T-helper 1 cell (primary cell): ENCODE results near the gene CCDC17.
A peak's percentile ranks its signal among the peaks of the same experiment; 100 is the strongest.
"Not testable (repeated sequence)": the region's sequence is repeated elsewhere in the genome, so short reads cannot be mapped to it uniquely, and the experiment has no call there.

Experiments
- DNase-seq, 5 donors: peaks; one replicate each; pipeline ENCODE4 v3.0.0-alpha.2; 2012 to 2020

The CCDC17 gene

DNA sequence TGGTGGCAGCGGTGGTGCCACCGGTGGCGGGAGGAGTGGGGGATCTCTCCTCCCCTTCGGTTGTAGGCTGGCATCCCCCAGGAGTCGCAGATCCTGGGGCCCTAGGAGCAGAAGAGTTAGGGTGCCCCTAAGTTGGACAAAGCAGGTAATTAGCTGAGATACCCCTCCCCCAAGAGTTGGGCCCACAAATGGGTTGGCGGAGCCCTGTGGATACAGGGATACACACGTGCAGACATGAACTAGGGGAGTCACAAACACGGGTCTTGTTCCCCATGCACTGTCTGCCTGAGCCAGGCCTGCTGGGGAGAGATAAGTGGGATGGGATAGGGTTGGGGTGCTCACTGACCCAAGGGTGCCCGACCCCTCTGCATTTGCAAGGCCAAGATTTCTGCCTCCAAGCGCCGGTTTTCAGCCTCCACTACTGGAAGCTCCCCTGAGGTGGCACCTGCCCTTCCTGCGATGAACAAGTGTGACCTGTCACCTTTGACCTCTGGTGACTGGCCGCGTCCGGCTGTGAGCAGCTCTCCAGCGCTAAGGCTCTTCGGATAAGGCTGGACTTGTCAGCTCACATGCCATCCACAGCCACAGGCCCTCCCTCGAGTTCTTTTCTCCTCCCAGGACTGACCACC, 1.8 kb downstream of the CCDC17 start:
- no peak for DNase-seq

DNA sequence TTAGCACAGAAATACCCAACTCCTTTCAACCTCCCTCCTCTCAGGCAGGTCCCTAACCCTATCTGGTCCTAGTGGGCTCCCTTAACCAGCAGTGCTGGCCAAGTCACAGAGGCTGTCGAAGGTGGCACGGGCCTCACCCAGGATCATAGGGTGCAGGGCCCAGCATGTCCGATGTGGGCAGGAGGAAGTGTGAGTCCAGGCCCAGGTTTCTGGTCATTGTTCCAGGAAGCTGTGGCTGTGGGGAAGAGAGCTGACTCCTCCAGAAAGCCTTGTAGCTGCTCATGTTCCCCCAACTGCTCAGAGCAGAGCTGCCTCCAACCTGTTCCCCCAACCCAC, 2.4 kb downstream of the CCDC17 start:
- DNase-seq = no peak

DNA sequence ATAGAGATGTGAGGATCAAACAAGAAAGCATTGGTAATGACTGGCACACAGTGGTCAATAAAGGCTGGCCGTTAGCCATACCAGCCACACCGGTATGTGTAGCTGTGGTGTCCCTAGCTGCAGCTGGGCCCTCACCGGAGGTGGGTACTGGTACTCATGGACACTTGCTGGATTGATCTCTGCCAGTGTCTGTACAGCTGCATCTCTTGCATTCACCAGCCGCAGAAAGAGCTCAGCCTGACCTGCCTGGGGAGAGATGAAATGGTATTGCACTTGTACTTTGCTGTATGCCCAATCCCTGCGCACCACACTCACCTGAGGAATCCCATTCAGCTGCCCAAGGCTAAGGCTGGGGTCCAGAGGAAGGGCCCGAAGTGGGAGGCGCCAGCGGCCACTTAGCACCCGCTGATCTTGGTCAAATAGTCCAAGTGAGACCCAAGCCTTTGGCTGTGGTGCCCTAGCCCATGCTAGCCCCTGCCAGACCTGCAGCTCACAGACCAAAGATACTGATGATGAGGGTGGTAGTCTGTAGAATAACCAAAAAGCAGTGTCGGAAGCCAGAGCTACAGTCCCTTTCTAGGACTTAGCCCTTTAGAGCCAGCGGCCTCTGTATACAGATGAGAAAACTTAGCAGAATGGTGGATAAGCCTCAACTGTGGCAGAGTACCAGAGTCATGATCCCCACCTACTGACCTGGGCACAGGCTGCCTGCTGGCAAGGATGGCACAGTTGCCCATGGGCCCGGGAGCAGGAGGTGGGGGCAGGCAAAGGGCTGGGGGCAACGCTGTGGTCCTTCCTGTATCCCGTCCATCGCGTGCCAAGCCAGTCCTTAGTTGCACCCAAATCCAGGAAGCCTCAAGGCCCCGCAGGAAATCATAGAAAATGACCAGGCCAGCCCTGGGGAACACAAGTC, 3.0 kb downstream of the CCDC17 start:
- no peak for DNase-seq

GRCh38 chr1:45619149-45619921, 4.5 kb downstream of the CCDC17 start:
- no peak for DNase-seq

DNA sequence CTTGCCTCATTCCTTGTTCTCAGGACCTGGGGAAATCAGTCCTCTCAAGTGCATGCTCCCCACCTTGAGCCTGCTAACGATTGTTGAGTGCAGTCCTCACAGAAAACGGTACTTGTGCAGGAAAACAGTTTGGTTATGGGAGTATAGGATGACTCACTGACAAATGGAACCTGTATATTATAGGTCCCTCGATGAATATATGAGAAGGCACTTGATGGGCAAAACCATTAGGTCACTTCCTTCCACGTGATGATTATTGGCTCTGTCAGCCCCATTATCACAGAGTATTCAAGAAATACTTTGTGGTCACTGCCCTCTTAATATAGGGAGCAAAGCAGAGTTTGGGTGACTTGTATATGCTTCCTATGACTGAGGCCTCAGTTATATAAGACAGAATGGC, 6.2 kb downstream of the CCDC17 start:
- no peak for DNase-seq

DNA sequence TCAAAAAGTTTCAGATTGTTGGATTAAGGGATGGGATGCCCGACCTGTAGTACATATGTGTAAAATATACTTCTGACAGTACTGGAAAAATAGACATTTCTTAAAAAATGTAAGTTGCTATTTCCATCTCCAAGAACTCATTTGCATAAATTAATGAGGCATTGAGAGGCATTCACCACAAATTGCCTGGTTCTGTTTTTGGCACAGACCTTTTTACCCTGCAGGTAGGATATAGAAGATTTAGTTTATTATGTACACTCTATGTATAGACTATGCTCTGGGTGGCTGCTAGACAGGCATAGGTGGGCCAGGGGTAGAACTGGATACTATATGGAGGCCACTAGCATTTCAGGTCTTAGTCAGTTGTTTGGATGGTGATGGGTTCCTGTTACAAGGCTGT, 8.0 kb downstream of the CCDC17 start:
- no peak for DNase-seq

GRCh38 chr1:45612941-45613579, 10.8 kb downstream of the CCDC17 start:
- no peak for DNase-seq

DNA sequence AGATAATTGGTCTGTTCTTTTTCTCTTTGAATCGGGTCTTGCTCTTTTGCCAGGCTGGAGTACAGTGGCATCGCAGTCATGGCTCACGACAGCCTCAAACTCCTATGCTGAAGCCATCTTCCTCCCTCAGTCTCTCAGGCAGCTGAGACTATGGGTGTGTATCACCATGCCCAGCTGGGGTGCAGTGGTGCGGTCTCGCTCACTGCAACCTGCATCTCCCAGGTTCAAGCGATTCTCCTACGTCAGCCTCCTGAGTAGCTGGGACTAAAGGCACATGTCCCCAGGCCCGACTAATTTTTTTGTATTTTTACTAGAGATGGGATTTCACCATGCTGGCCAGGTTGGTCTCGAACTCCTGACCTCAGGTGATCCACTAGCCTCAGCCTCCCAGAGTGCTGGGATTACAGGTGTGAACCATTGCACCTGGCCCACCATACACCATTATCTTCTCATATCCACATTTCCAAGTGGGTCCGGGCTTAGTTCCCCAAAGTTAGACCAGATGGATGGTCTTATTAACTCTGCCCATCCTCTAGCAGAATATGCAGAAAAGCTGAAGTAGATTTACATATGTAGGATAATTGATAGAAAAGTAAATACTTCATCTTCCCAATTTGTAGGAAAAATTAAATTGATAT, 13.1 kb downstream of the CCDC17 start:
- DNase-seq = no peak

DNA sequence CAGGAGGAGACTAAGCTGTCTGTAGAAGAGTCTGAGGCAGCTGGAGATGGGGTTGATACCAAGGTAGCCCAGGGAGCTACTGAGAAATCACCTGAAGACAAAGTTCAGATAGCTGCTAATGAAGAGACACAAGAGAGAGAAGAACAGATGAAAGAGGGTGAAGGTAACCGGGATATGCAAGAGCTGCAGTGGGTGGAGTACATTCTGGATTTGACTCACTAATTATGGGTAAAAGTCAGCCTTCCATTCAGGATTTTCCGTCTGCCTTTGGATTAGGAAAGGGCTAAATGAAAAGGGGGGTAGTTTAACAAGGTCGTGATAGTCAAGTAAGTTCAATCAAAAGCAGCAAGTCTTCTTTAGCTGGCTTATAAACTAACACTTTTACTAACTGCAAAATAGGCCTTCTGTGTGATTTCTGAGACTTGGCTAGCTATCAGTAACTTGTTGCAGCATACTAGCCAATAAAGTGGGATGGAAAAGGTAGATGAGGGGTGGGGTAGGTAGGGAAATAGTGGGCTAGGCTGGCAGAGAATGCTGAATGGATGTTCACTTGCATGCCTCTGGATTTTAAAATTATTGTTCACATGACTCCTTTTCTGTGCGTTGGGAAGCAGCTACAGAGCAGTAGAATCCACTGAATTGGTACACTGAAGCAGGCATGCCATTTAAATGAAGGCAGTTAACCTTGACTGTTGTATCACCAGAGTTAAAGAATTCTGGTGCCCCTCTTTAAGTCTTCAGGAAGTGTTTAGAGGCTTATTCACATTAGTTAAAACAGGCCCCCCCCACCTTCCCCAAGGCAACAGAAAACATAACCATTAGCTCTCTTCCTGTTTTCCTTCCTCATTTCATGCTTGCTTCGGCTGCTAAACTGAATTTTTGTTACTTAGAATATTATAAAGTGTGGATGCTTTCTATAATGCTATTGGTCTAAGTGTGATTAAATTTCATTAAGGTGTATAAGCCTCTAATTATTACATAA, 15.4 kb downstream of the CCDC17 start:
- no peak for DNase-seq

DNA sequence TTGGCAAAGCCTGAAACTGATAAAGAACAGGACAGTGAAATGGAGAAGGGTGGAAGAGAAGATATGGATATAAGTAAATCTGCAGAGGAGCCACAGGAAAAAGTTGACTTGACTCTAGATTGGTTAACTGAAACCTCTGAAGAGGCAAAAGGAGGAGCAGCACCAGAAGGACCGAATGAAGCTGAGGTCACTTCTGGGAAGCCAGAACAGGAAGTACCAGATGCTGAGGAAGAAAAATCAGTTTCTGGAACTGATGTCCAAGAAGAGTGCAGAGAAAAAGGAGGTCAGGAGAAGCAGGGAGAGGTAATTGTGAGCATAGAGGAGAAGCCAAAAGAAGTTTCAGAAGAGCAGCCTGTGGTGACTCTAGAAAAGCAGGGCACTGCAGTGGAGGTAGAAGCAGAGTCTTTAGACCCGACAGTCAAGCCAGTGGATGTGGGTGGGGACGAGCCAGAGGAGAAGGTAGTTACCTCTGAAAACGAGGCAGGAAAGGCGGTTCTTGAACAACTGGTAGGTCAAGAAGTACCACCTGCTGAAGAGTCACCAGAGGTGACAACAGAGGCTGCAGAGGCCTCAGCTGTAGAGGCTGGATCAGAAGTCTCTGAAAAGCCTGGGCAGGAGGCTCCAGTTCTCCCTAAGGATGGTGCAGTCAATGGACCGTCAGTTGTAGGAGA, 16.3 kb downstream of the CCDC17 start:
- DNase-seq = no peak

DNA sequence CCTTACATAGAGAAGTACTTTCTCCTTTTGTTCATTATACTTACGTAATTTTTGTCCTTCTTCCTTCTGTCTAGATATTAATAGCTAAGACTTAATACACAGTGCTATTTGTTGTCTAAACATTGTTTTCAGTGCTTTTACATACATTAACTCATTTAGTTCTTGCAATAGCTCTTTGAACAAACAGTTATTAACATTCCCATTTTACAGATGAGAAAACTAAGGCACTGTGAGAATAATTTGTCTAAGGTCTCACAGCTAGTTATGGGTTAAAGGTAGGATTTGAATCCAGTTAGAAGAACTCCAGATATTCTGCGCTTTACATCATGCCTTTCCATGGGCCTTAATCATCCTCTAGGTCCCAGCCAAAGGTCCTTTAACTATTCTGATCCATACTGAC, 19.6 kb downstream of the CCDC17 start:
- DNase-seq = no peak

DNA sequence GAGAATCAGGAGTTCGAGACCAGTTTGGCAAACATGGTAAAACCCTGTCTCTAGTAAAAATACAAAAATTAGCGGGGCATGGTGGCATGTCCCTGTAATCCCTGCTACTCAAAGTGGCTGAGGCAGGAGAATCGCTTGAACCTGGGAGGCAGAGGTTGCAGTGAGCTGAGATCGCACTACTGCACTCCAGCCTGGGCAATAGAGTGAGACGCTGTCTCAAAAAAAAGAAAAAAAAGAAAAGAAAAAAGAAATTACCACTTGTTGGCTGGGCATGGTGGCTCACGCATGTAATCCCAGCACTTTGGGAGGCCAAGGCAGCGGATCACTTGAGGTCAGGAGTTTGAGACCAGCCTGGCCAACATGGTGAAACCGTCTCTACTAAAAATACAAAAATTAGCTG, 27.1 kb downstream of the CCDC17 start:
- DNase-seq = not testable (repeated sequence)

GRCh38 chr1:45594412-45594811, 29.4 kb downstream of the CCDC17 start:
- DNase-seq = no peak

GRCh38 chr1:45589861-45590260, 34.0 kb downstream of the CCDC17 start:
- DNase-seq = no peak

- DNase-seq = no peak
Observed at GRCh38 chr1:45586769-45587168, 37.1 kb downstream of the CCDC17 start.

DNA sequence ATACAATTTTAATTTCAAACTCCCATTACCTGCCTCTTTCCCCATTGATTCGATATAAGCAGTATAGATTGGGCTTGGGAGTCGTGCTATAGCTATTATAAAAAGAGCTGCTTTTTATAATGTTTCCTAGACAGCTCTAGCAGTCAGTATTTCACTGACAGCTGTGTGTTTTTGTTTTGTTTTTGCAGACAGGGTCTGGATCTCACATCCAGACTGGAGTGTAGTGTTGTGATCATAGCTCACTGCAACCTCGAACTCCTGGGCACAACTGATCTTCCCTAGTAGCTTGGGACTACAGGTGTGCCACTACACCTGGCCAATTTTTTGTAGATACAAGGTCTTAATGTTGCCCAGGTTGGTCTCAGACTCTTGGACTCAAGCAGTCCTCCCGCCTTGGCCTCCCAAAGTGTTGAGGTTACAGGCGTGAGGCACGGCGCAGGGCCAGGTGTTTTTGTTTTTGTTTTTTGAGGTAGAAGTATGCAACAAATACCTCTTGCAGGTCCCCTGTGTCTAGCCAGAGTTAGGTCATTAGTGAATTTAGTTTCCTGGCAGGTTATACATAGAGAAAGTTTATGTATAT, 38.3 kb downstream of the CCDC17 start:
- no peak for DNase-seq

DNA sequence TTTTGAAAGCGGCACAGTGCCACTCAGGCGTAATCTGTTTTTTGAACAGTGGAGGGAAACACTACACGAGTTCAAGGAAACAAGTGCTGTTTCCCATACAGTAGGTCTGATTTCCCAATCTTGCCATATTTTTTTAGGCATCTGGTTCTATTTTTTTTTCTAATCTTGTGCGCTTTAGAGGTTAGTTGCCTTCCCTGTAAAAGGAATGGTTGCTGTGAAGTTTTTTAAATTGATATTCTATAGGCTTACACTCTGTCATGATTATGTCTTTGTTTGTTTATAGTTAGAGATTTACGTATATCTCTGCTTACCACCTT, 38.8 kb downstream of the CCDC17 start:
- DNase-seq = no peak

- peak; percentile 80 to 91 (median 86) for DNase-seq
Observed at GRCh38 chr1:45584351-45585109, 39.3 kb downstream of the CCDC17 start.

DNA sequence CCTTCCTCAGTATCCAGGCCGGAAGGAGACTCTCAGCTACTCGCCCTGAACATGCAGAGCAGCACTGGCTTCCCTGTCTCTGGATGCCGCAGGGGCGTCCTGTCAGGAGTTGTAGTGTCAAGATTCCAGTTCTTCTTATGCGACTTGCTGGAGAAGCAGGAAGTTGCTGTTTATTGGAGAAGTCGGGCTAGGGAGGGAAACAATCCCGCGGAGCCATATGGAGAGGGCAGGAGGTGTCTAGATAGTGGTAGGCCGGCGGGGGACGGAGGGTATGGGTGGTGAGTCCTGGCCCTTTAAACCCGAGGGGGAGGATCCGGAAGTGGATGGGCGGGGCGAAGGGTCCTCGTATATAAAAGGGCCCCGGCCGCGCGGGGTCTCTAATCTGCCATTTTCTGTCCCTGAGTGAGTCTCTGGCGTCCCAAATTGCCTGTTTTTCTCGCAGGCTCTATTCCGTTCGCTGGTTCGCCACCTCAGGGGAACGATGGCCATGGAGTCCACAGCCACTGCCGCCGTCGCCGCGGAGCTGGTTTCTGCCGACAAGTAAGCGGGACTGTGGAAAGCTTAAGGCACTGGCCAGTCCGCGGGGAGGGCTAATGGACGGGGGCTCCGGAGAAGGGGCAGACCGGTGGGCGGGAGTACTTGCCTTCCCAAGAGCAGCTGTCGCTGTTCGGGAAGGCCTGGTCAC, 40.0 kb downstream of the CCDC17 start, which contains the start of gene NASP:
Gene NASP (plus strand): TSS at position 376 of the 685 bp plus-strand sequence. CDS start 106 bp downstream, at position 482.
- DNase-seq = peak; percentile 74 to 91 (median 84)
